IMR-90 (cell line): ENCODE data around the gene TACC3.

Experiments
- FOS ChIP-seq: fragments of 150-350 bp; IDR thresholded peaks from 2 replicates; pipeline ENCODE4 v1.6.1; 2016; ENCODE audit warnings: low read depth, low read length
- MAZ ChIP-seq: IDR thresholded peaks from 2 replicates; pipeline ENCODE4 v1.6.1; 2012; ENCODE audit warnings: low read depth, mild to moderate bottlenecking, low read length, improper control_type of control experiment, moderate library complexity, borderline replicate concordance
- NFE2L2 ChIP-seq: fragments of 150-350 bp; IDR thresholded peaks from 2 replicates; pipeline ENCODE4 v1.6.1; 2016; ENCODE audit warnings: low read depth, mild to moderate bottlenecking, low read length
- POLR2A ChIP-seq: IDR thresholded peaks from 2 replicates; pipeline ENCODE4 v1.6.1; 2012; ENCODE audit warnings: mild to moderate bottlenecking, low read depth, low read length
- RAD21 ChIP-seq: IDR thresholded peaks from 2 replicates; pipeline ENCODE4 v1.6.1; 2012; ENCODE audit warnings: low read length, improper control_type of control experiment
- RFX5 ChIP-seq: IDR thresholded peaks from 2 replicates; pipeline ENCODE4 v1.8.0; 2012; ENCODE audit warnings: low read depth, mild to moderate bottlenecking, low read length, moderate library complexity
- SMC3 ChIP-seq: fragments of 150-350 bp; IDR thresholded peaks from 2 replicates; pipeline ENCODE4 v1.6.1; 2016; ENCODE audit warnings: low read depth, mild to moderate bottlenecking, antibody characterized with exemption, low read length, moderate library complexity
- TF ChIP-seq, protein P1 (sequence below): conservative IDR thresholded peaks from 2 replicates; pipeline ENCODE4 v1.5.1; 2012; ENCODE audit warnings: mild to moderate bottlenecking, low read depth, low read length, improper control_type of control experiment
- TF ChIP-seq, protein P2 (sequence below): fragments of 150-350 bp; IDR thresholded peaks from 2 replicates; pipeline ENCODE4 v1.6.1; 2017; ENCODE audit warnings: mild to moderate bottlenecking, antibody characterized with exemption, low read length, low read depth
- TF ChIP-seq, protein P3 (sequence below): fragments of 150-350 bp; IDR thresholded peaks from 2 replicates; pipeline ENCODE4 v1.6.1; 2016; ENCODE audit warnings: low read depth, mild to moderate bottlenecking, low read length, moderate library complexity, borderline replicate concordance

DNA sequence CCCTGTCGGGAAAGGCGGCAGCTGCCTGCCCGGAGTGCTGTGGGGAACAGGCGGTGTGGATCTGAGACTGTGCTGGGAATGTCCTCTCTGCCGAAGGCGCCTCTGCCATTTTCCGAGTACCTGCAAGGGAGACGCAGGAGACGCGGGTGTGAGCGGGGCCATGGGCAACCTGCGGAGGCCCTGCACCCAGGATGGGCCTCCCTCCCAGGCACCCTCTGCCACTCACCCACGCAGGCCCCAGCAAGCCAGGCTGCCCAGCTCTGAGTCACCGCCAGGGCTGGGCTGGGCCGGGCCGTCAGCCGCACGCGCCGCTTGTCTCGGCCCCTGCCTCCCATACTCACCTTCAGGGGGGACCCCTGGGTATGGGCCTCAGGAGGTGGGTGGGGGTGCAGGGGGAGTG is 68.2 kb downstream of the TACC3 start:
- no peak for TF ChIP-seq POLR2A
- TF ChIP-seq, protein P1, sequence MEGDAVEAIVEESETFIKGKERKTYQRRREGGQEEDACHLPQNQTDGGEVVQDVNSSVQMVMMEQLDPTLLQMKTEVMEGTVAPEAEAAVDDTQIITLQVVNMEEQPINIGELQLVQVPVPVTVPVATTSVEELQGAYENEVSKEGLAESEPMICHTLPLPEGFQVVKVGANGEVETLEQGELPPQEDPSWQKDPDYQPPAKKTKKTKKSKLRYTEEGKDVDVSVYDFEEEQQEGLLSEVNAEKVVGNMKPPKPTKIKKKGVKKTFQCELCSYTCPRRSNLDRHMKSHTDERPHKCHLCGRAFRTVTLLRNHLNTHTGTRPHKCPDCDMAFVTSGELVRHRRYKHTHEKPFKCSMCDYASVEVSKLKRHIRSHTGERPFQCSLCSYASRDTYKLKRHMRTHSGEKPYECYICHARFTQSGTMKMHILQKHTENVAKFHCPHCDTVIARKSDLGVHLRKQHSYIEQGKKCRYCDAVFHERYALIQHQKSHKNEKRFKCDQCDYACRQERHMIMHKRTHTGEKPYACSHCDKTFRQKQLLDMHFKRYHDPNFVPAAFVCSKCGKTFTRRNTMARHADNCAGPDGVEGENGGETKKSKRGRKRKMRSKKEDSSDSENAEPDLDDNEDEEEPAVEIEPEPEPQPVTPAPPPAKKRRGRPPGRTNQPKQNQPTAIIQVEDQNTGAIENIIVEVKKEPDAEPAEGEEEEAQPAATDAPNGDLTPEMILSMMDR, result no peak
- TF ChIP-seq, protein P2, sequence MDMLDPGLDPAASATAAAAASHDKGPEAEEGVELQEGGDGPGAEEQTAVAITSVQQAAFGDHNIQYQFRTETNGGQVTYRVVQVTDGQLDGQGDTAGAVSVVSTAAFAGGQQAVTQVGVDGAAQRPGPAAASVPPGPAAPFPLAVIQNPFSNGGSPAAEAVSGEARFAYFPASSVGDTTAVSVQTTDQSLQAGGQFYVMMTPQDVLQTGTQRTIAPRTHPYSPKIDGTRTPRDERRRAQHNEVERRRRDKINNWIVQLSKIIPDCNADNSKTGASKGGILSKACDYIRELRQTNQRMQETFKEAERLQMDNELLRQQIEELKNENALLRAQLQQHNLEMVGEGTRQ, result no peak
- TF ChIP-seq, protein P3, sequence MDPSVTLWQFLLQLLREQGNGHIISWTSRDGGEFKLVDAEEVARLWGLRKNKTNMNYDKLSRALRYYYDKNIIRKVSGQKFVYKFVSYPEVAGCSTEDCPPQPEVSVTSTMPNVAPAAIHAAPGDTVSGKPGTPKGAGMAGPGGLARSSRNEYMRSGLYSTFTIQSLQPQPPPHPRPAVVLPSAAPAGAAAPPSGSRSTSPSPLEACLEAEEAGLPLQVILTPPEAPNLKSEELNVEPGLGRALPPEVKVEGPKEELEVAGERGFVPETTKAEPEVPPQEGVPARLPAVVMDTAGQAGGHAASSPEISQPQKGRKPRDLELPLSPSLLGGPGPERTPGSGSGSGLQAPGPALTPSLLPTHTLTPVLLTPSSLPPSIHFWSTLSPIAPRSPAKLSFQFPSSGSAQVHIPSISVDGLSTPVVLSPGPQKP, result no peak
- no peak for TF ChIP-seq RAD21
- no peak for TF ChIP-seq RFX5
- TF ChIP-seq MAZ, result no peak
- TF ChIP-seq FOS, result no peak
- no peak for TF ChIP-seq SMC3
- TF ChIP-seq NFE2L2, result no peak
